ENCODE data around the gene SHROOM3. TPM values are rescaled to one million over a fixed set of nuclear protein-coding genes. Genes with fewer than 3 reads are reported as not detected.

Gene SHROOM3
- total RNA-seq, 1 experiment from 2014 or later = 0.78 TPM

DNA sequence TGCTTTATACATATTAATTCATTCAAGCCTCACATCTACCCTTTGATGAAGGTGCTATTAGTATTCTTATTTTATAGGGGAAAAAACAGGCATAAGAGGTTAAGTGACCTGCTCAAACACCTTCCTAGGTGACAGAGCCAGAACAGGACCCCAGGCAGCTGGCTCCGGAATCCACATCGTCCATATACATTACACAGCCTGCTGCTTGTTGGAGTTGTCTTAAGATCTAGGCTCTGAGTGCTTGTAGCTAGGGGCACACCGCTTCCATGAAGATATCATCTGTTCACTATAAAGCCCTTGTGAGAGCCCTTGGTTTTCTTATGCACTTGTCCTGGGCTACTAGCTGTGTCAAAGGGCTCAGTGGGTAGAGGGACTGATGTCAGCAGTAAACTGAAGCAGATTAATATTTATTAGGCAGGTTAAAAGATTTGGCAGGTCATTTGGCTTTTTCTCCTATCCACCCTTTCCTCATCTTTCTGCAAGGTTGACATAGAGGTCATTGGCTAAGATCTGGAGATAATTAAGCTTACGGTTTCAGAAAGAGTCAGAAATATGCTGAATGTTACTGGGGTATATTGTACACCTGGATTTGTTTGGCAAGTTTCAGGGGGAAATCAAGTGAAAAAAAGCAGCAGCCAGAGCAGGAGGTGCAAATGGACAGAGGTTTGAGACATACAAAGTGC lies 267.6 kb downstream of the SHROOM3 start:
- Histone ChIP-seq H2AFZ (ENCODE audit: low read length) (no peak overlapping the region), H3K27ac (ENCODE audit: low read length) (no peak overlapping the region), H3K27me3 (ENCODE audit: low read length) (no peaks in the 10 kb centered on the region), H3K4me1 (ENCODE audit: low read length) (no peaks in the 10 kb centered on the region), H4K20me1 (ENCODE audit: insufficient read depth, low read depth, low read length) (no peaks in the 10 kb centered on the region), H3K9ac (ENCODE audit: low read length) (no peak overlapping the region), H3K79me2 (ENCODE audit: low read length) (no peaks in the 10 kb centered on the region), H3K9me3 (ENCODE audit: low read length) (no peaks in the 10 kb centered on the region), H3K4me3 (ENCODE audit: low read length) (no peak overlapping the region), H3K9me2 (replicated peaks; ENCODE audit: insufficient read depth, low read length) (no peaks in the 10 kb centered on the region), H3K4me2 (ENCODE audit: low read depth, low read length, poor library complexity, severe bottlenecking) (no peak overlapping the region), H3K36me3 (ENCODE audit: insufficient read depth, low read length) (no peaks in the 10 kb centered on the region)
- no peak for DNase-seq

DNA sequence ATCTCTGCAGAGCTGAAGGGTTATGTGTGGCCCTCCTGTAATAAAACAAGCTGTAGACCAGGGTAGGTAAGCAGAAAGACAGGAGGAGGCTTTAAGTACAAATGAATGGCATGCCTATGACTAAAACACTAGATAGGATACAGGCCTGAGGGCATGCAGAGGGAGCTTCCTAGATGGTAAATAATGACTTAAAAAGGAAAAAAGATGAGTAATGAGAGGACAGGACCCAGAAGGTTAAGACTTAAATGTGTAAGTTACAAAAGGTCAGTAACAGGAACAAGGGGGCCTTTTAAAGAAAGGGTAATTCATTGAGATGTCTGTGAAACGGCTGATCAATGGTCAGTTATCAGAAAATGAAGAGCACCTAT lies 268.1 kb downstream of the SHROOM3 start:
- Histone ChIP-seq H3K4me2 (ENCODE audit: low read depth, low read length, poor library complexity, severe bottlenecking) (no peak overlapping the region), H3K27me3 (ENCODE audit: low read length) (no peaks in the 10 kb centered on the region), H3K9ac (ENCODE audit: low read length) (no peak overlapping the region), H3K79me2 (ENCODE audit: low read length) (no peaks in the 10 kb centered on the region), H3K4me3 (ENCODE audit: low read length) (no peak overlapping the region), H4K20me1 (ENCODE audit: insufficient read depth, low read depth, low read length) (no peaks in the 10 kb centered on the region), H3K36me3 (ENCODE audit: insufficient read depth, low read length) (no peaks in the 10 kb centered on the region), H3K4me1 (ENCODE audit: low read length) (no peaks in the 10 kb centered on the region), H3K27ac (ENCODE audit: low read length) (no peak overlapping the region), H2AFZ (ENCODE audit: low read length) (no peak overlapping the region), H3K9me3 (ENCODE audit: low read length) (no peaks in the 10 kb centered on the region), H3K9me2 (replicated peaks; ENCODE audit: insufficient read depth, low read length) (no peaks in the 10 kb centered on the region)
- DNase-seq = no peak

DNA sequence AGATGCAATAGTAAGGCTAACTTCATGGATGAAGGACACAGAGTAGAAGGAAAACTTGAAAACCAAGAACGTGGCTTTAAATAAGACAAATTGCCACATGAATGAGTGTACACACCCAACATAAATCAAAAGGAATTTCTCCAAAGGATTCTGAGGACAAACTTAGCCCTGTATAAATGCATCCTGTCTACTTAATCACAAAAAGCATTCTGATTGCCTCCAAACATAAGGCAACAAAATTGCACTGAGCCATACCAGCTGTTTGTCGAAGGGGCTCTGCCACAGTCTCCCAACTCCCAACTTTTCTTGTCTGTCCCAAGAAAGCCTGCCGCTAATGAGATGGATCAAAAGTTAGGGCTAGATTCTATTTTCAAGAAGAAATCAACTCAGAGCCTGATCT lies 268.6 kb downstream of the SHROOM3 start:
- no peak for DNase-seq
- H3K9me2 ChIP-seq (replicated peaks; ENCODE audit: insufficient read depth, low read length) = no peaks in the 10 kb centered on the region
- no peaks in the 10 kb centered on the region for H3K27me3 ChIP-seq (ENCODE audit: low read length)
- no peaks in the 10 kb centered on the region for H3K4me1 ChIP-seq (ENCODE audit: low read length)
- no peak overlapping the region for H3K9ac ChIP-seq (ENCODE audit: low read length)
- H3K36me3 ChIP-seq (ENCODE audit: insufficient read depth, low read length) = no peaks in the 10 kb centered on the region
- no peaks in the 10 kb centered on the region for H4K20me1 ChIP-seq (ENCODE audit: insufficient read depth, low read depth, low read length)
- no peaks in the 10 kb centered on the region for H3K79me2 ChIP-seq (ENCODE audit: low read length)
- no peaks in the 10 kb centered on the region for H3K9me3 ChIP-seq (ENCODE audit: low read length)
- no peak overlapping the region for H3K4me2 ChIP-seq (ENCODE audit: low read depth, low read length, poor library complexity, severe bottlenecking)
- no peak overlapping the region for H3K4me3 ChIP-seq (ENCODE audit: low read length)
- H3K27ac ChIP-seq (ENCODE audit: low read length) = no peak overlapping the region
- no peak overlapping the region for H2AFZ ChIP-seq (ENCODE audit: low read length)

DNA sequence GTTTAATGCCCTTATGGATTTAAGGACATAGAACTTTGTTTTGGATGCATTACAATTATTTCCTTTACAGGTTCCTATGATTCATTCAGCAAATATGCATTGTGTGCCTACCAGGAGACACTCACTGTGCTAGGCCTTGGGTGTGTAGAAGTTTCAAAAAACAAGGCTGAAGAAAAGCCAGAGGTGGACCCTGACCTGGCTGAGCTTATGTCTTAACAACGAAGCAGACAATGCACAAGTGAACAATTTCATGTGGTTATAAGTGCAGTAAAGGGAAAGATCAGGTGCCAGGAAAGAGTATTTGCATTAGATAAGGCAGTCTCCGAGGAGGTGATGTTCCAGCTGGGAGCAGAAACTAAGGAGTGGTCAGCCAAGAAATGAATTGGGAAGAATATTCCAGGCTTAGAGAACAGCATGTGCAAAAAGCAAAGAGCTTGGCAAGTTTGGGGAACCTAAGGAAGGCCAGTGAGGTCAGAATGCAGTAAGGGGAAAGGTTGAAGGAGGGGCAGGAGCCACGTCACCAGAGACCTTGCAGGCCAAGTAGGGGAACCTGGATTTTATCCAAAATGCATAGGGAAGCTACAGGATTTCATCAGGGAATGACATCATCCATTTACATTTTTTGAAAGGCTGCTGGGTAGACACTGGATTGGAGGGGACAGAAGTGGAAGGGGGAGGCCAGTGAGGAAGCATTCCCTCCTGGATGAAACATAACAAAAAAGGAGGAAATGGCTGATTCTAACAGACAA lies 269.3 kb downstream of the SHROOM3 start:
- Histone ChIP-seq H4K20me1 (ENCODE audit: insufficient read depth, low read depth, low read length) (no peaks in the 10 kb centered on the region), H3K4me2 (ENCODE audit: low read depth, low read length, poor library complexity, severe bottlenecking) (no peak overlapping the region), H3K36me3 (ENCODE audit: insufficient read depth, low read length) (no peaks in the 10 kb centered on the region), H3K4me3 (ENCODE audit: low read length) (no peak overlapping the region), H3K27me3 (ENCODE audit: low read length) (no peaks in the 10 kb centered on the region), H3K79me2 (ENCODE audit: low read length) (no peaks in the 10 kb centered on the region), H3K27ac (ENCODE audit: low read length) (no peak overlapping the region), H3K9ac (ENCODE audit: low read length) (no peak overlapping the region), H3K4me1 (ENCODE audit: low read length) (no peaks in the 10 kb centered on the region), H3K9me2 (replicated peaks; ENCODE audit: insufficient read depth, low read length) (no peaks in the 10 kb centered on the region), H2AFZ (ENCODE audit: low read length) (no peak overlapping the region), H3K9me3 (ENCODE audit: low read length) (no peaks in the 10 kb centered on the region)
- DNase-seq = no peak

DNA sequence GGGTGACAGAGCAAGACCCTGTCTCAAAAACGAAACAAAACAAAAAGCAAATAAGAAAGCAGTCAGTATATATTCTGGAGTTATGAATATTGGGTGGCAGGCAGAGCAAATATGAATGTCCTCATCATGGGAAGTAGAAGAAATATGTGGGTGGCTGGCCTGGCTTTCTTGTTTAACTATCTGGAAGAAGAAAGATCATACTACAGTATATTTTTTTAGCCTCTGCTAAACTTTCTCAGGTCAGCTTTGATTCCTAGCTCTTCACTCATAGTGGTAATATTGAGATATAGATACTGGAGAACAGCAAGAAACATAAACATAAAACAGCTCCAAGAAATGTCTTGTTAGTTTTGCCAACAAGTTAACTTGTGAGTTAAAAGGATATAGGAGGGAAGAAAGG lies 270.4 kb downstream of the SHROOM3 start:
- H3K4me2 ChIP-seq (ENCODE audit: low read depth, low read length, poor library complexity, severe bottlenecking) = no peak overlapping the region
- H3K79me2 ChIP-seq (ENCODE audit: low read length) = no peaks in the 10 kb centered on the region
- H3K9me3 ChIP-seq (ENCODE audit: low read length) = no peaks in the 10 kb centered on the region

DNA sequence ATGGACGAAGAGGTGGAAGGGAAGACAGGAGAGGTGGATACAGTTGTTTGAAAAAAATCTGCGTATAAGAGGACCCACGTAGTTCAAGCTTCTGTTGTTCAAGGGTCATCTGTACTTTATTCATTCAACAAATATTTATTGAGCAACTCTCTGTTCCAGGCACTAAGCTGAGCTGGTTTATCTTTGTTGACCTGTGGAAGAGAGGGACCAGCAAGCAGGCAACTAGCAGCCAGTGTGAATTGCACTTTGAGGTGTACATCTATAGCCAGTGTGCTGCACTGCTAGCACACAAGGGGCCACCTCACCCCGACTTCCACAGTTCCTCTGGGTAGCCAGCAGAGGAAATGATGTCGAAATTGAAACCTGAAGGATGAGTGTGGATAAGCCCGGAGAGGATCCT lies 271.6 kb downstream of the SHROOM3 start:
- H3K4me3 ChIP-seq (ENCODE audit: low read length) = no peak overlapping the region
- H3K9me3 ChIP-seq (ENCODE audit: low read length) = no peaks in the 10 kb centered on the region
- H3K79me2 ChIP-seq (ENCODE audit: low read length) = no peaks in the 10 kb centered on the region
- H4K20me1 ChIP-seq (ENCODE audit: insufficient read depth, low read depth, low read length) = no peaks in the 10 kb centered on the region
- no peaks in the 10 kb centered on the region for H3K27me3 ChIP-seq (ENCODE audit: low read length)
- no peaks in the 10 kb centered on the region for H3K4me1 ChIP-seq (ENCODE audit: low read length)
- H3K9me2 ChIP-seq (replicated peaks; ENCODE audit: insufficient read depth, low read length) = no peaks in the 10 kb centered on the region
- no peak overlapping the region for H3K4me2 ChIP-seq (ENCODE audit: low read depth, low read length, poor library complexity, severe bottlenecking)
- no peak for DNase-seq
- no peak overlapping the region for H2AFZ ChIP-seq (ENCODE audit: low read length)
- H3K9ac ChIP-seq (ENCODE audit: low read length) = no peak overlapping the region
- no peak overlapping the region for H3K27ac ChIP-seq (ENCODE audit: low read length)
- no peaks in the 10 kb centered on the region for H3K36me3 ChIP-seq (ENCODE audit: insufficient read depth, low read length)

More for the DNA sequence above, 270.4 kb downstream of the SHROOM3 start:
- no peaks in the 10 kb centered on the region for H3K9me2 ChIP-seq (replicated peaks; ENCODE audit: insufficient read depth, low read length)
- DNase-seq = no peak
- no peak overlapping the region for H3K9ac ChIP-seq (ENCODE audit: low read length)
- H3K27ac ChIP-seq (ENCODE audit: low read length) = no peak overlapping the region
- no peak overlapping the region for H2AFZ ChIP-seq (ENCODE audit: low read length)
- H3K36me3 ChIP-seq (ENCODE audit: insufficient read depth, low read length) = no peaks in the 10 kb centered on the region
- no peaks in the 10 kb centered on the region for H3K27me3 ChIP-seq (ENCODE audit: low read length)
- H3K4me1 ChIP-seq (ENCODE audit: low read length) = no peaks in the 10 kb centered on the region
- no peaks in the 10 kb centered on the region for H4K20me1 ChIP-seq (ENCODE audit: insufficient read depth, low read depth, low read length)
- no peak overlapping the region for H3K4me3 ChIP-seq (ENCODE audit: low read length)

DNA sequence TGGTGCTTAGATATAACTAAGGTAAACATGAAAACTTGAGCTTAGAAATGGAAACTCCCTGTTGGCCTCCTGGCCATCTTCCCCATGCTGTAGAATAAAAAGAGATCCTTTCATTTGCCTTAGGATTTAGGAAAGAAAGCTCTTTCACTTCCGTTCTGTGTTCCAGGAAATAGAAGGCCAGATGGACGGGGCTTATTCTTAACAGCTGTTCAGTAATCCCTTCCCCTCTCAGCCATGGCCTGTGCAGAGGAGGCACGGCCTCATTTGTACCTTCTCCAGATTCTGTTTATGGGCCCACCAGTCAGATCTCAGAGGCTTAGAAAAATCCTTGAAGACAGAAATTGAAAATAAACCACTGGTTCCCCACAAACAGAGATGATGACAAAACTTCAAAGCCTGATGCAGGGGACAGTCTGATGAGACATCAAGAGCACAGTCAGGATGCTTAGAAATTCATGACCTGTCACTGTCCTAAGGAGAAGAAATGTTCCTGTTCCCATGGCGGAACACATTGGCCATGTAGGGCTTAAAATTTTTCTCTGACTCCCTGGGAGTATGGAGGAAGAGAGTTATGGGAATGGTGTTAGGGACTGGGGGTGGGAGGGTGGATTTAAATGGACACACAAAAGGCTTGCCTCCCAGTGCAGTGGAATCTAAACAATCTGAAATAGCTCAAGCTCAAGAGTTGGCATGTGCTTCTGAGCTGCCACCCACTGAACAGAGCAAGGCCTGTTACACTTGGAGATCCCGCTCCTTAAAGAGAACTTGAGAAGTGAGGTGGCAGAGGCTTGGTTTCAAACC lies 274.1 kb downstream of the SHROOM3 start:
- Histone ChIP-seq H3K4me1 (ENCODE audit: low read length) (no peaks in the 10 kb centered on the region), H3K9ac (ENCODE audit: low read length) (no peak overlapping the region), H3K9me3 (ENCODE audit: low read length) (no peaks in the 10 kb centered on the region), H3K79me2 (ENCODE audit: low read length) (no peaks in the 10 kb centered on the region), H3K9me2 (replicated peaks; ENCODE audit: insufficient read depth, low read length) (no peaks in the 10 kb centered on the region), H3K4me3 (ENCODE audit: low read length) (no peak overlapping the region), H3K27ac (ENCODE audit: low read length) (no peak overlapping the region), H4K20me1 (ENCODE audit: insufficient read depth, low read depth, low read length) (no peaks in the 10 kb centered on the region), H3K36me3 (ENCODE audit: insufficient read depth, low read length) (no peaks in the 10 kb centered on the region), H3K4me2 (ENCODE audit: low read depth, low read length, poor library complexity, severe bottlenecking) (no peak overlapping the region), H2AFZ (ENCODE audit: low read length) (no peak overlapping the region), H3K27me3 (ENCODE audit: low read length) (no peaks in the 10 kb centered on the region)
- DNase-seq = no peak

DNA sequence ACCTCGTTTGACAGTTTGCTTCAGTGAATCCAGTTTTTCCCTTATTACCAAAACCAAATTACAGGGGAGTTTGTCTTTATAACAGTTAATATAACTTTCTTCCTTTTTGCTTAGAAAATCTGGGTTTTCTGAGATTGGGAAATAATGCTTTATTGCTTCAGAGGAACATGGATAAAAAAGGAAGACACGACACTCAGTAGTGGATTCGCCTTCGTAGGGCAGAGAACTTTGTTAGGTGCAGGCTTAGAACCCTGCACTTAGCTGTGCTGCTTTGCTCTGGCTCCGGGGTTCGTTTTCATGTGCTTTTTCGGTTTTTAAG lies 274.7 kb downstream of the SHROOM3 start:
- DNase-seq = no peak
- Histone ChIP-seq H3K27me3 (ENCODE audit: low read length) (no peaks in the 10 kb centered on the region), H3K79me2 (ENCODE audit: low read length) (no peaks in the 10 kb centered on the region), H3K9me2 (replicated peaks; ENCODE audit: insufficient read depth, low read length) (no peaks in the 10 kb centered on the region), H3K27ac (ENCODE audit: low read length) (no peak overlapping the region), H3K9ac (ENCODE audit: low read length) (no peak overlapping the region), H2AFZ (ENCODE audit: low read length) (no peak overlapping the region), H3K9me3 (ENCODE audit: low read length) (no peaks in the 10 kb centered on the region), H3K4me1 (ENCODE audit: low read length) (no peaks in the 10 kb centered on the region), H3K4me3 (ENCODE audit: low read length) (no peak overlapping the region), H3K4me2 (ENCODE audit: low read depth, low read length, poor library complexity, severe bottlenecking) (no peak overlapping the region), H4K20me1 (ENCODE audit: insufficient read depth, low read depth, low read length) (no peaks in the 10 kb centered on the region), H3K36me3 (ENCODE audit: insufficient read depth, low read length) (no peaks in the 10 kb centered on the region)

Measured in Karpas-422 (cell line).